ACHN (cell line): Measurements from ENCODE around the gene MVK.

ENCODE experiments used
- DNase-seq: peaks from one replicate; pipeline ENCODE4 v3.0.0-alpha.2; 2015
- in situ Hi-C: cut with HindIII; loops from 2 replicates; pipeline ENCODE4 v1.10.0; 2017; ENCODE audit warnings: low sequenced_read_pairs, low pct_ligation_motif_present, low pct_unique_long_range_greater_than_20kb

Gene MVK

GRCh38 chr12:109617491-109617890 lies 43.9 kb downstream of the MVK start:
- in situ Hi-C loops, result no loop called here
- no peak for DNase-seq

- DNase-seq, result no peak
- in situ Hi-C loops, result no loop called here
These were observed 44.5 kb downstream of the MVK start for GRCh38 chr12:109618082-109618481.

- no peak for DNase-seq
- in situ Hi-C loops, result no loop called here
These were observed 45.5 kb downstream of the MVK start for GRCh38 chr12:109619002-109619604.

DNA sequence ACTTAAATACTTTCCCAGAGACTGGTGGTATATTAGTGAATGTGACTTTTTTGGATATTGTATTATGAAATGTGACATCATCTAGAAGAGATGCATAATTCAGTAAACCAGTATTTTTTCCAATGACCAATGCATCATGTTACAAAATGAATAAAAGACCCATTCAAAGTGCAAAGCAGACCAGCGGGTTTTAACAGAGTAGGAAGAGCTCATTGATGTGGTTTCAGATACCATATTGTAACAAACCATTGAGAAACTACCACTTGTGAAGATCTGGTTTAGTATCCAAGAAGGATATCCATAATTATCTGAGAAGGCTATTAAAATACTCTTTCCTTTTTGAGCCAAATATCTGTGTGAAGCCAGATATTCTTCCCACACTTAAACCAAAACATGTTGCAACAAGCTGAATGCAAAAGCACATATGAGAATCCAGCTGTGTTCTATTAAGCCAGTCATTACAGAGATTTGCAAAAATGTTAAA lies 47.7 kb downstream of the MVK start:
- in situ Hi-C loops, result no loop called here
- no peak for DNase-seq

DNA sequence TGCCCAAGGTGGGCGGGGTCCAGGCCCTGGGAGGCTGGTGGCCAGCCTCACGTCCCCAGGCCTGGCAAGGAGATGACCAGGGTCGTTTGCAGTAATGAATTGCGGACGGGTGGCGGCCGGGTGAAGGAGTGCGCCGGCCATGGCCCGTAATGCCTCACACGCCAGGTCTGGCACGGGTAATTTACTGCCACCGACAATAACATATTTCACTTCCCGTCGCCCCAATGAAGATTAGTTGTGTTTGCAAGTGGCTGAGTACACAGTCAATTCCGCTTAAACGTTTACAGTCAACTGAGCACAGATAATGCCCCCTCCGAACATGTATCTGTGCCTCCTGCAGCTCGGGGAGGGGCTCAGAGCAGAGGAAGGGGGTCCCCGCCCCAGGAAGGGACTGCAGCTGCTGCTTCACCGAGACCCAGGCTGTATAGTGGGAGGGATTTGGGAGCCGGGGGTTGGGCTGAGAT lies 48.3 kb downstream of the MVK start:
- in situ Hi-C loops, result no loop called here
- no peak for DNase-seq

DNA sequence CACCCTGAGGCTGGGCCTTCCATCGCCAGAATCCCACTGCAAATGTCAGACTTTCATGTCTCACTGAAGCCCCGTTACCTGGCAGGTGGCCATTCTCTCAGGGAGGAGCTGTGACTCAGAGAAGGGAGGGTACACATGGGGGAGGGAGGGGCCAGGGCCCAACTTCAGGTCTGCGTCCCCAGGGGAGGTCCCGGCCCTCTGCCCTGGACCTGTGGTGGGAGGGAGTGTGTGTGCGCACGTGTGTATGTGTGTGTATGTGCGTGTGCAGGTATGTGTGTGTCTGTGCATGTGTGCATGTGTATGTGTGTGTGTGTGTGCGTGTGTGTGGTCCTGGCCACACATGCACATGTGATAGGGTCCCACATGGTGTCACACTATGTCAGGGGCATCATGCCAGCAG lies 50.9 kb downstream of the MVK start:
- in situ Hi-C loops, result no loop called here
- DNase-seq, result no peak

DNA sequence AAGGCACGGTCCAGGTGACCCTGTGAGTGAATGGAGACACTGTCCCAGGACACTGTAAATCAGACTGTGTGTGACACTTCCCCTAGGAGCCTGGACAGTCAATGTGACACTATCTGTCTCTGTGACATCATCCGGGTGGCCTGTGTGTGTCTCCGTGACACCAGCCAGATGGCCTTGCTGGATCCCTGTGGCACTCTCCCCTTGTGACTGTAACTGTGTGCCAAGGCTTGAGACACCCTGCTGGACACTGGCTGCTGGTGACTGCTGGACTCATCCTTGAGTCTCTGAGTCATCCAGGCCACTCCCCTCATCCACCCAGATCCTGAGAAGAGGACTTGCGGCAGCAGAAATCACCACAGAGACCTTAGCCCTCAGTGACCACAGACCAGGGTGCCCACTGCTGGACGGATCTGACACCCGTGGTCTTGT lies 51.6 kb downstream of the MVK start:
- in situ Hi-C loops, result no loop called here
- DNase-seq, result peak; percentile 65

GRCh38 chr12:109625749-109626377 lies 52.3 kb downstream of the MVK start:
- in situ Hi-C loops, result no loop called here
- no peak for DNase-seq

DNA sequence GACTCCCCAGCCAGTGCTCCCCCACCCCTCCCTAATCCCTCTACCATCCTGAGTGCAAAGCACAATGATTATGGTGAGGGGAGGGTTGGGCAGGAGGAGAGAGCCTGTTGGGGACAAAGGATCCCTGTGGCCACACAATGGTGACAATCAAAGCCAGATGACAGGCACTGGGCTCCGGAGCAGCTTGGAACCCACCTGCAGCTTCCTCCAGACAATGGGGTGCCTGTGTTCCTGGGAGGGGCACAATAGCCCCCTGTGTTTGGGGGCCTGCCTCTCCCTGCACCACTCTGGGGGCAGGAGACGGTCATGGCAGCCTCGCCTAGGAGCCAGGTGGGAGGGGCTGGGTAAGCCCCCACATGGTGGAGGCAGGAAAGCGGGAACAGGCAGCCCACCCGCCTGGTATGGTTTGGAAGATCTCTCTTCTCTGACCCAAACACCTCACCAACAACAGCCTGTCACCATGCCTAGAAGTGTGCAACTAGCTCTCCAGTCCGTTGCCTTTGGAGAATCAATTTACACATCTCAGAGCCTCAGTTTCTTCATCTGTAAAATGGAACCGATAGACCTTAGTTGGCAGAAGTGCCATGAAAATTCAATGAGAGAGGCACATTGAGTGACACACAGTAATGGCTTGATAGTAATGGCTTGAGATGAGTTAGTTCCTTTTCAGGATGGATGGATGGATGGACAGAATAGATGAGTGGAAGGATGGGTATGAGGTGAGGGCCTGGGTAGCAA lies 53.0 kb downstream of the MVK start:
- no peak for DNase-seq
- in situ Hi-C loops, result no loop called here

DNA sequence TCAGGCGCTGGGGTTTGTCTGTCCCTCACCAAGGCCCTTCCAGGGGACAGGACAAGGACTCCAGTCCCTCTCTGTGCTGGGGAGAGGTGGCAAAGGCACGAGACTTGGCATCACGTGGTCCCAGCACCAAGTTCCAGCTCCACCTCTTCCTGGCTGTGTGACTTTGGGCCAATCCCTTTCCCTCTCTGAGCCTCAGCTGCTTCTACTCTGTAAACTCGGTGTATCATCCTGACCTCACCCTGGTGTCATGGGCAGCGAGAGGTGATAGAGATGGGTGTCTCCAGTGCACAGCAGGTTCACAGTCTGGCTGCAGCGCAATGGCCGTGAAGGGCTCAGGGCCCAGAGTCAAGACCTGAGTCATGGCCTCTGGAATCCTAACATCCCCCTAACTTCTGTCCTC lies 54.0 kb downstream of the MVK start:
- peak; percentile 19 for DNase-seq
- in situ Hi-C loops, result no loop called here

GRCh38 chr12:109630107-109630506 lies 56.5 kb downstream of the MVK start:
- DNase-seq, result no peak
- in situ Hi-C loops, result no loop called here

DNA sequence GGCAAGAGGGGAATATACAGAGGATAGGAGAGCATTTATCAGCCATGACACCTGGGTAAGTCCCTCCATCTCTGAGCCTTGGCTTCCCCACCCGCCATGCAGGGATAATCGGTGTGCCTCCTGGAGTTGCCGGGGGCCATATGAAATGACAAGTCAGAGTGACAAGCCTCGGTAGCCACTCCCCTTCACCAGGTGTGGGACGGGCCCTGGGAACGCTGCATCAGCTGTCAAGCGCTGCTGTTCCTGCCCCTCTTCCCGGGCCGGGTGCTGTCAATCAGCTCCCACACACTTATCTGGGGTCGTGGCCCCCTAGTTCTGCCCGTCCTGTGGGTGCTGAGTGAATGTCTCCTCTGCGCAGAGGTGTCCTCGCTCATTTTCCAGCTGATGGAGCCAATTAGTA lies 57.2 kb downstream of the MVK start:
- in situ Hi-C loops, result no loop called here
- DNase-seq, result no peak

GRCh38 chr12:109631302-109631701 lies 57.7 kb downstream of the MVK start:
- DNase-seq, result no peak
- in situ Hi-C loops, result no loop called here

- in situ Hi-C loops, result no loop called here
- no peak for DNase-seq
These were observed 58.2 kb downstream of the MVK start for GRCh38 chr12:109631751-109632150.

DNA sequence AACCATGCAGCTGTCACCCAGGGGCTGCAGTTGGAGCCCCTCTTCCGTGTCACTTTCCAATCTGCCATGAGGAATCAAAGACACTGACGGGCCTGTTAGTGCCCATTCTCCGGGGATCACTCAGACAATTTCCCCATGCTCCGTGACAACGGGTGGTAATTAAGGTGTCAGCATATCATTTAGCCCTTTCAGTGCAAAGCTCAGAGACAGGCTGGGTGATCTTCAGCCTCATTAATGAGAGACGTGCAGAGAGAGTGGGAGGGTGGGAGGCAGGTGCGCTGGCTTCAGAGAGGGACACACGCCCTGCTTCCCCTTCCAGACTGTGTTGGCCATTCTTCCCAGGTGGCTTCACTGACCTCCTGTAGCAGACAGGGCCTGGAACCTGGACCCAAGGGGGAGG lies 58.7 kb downstream of the MVK start:
- in situ Hi-C loops, result no loop called here
- DNase-seq, result no peak

GRCh38 chr12:109635717-109636116 lies 62.1 kb downstream of the MVK start:
- in situ Hi-C loops, result no loop called here
- DNase-seq, result no peak

- no peak for DNase-seq
- in situ Hi-C loops, result no loop called here
These were observed 63.8 kb downstream of the MVK start for GRCh38 chr12:109637348-109637747.

DNA sequence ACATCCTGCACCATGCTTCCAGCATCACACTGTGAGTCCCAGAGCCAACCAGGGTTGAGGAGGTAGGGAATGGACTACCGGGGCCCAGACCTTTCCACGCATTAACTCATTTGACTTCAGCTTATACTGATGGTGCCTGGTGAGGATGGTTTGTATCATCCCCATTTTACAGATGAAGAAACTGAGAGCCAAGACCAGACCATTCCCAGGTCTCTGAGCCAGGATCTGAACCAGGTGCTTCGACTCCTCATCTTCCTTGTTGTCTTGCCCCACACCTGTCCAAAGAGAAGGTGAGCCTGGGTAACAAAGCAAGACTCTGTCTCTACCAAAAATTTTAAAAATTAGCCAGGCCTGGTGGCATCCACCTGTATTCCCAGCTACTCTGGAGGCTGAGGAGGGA lies 64.4 kb downstream of the MVK start:
- in situ Hi-C loops, result no loop called here
- DNase-seq, result no peak

DNA sequence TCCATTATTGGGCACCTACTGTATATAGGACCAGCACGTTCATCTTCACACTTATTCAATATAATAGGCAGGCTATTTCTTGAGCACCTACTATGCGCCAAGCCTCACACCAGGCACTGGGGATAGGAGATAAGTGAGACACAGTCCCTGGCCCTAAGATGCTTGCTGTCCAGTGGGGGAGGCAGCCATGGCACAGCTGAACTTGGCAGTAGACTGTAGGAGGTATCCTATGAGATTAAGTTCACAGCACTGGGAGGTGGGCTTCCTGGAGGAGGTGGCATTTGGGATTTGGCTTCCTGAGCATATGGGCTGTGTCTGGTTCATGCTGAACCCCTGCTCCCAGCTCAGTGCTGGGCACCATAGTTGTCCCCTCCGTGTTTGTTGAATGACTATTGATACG lies 65.1 kb downstream of the MVK start:
- no peak for DNase-seq
- in situ Hi-C loops, result no loop called here
